ENCODE data around the gene DOCK8.
"Not testable (repeated sequence)": the region's sequence is repeated elsewhere in the genome, so short reads cannot be mapped to it uniquely, and the experiment has no call there.

DOCK8 gene

GRCh38 chr9:224582-225520 lies 10.2 kb downstream of the DOCK8 start:
- DNase-seq = no peak

- DNase-seq = no peak
Observed at GRCh38 chr9:227860-228259, 13.2 kb downstream of the DOCK8 start.

- no peak for DNase-seq
Observed at GRCh38 chr9:228929-229695, 14.4 kb downstream of the DOCK8 start.

GRCh38 chr9:231625-232024 lies 17.0 kb downstream of the DOCK8 start:
- DNase-seq = not testable (repeated sequence)

- not testable (repeated sequence) for DNase-seq
Observed at GRCh38 chr9:233708-234107, 19.0 kb downstream of the DOCK8 start.

- no peak for DNase-seq
Observed at GRCh38 chr9:237141-237857, 22.6 kb downstream of the DOCK8 start.

GRCh38 chr9:237858-238345 lies 23.2 kb downstream of the DOCK8 start:
- no peak for DNase-seq

GRCh38 chr9:242461-243080 lies 27.9 kb downstream of the DOCK8 start:
- no peak for DNase-seq

GRCh38 chr9:248278-248961 lies 33.8 kb downstream of the DOCK8 start:
- DNase-seq = no peak

GRCh38 chr9:249025-249424 lies 34.4 kb downstream of the DOCK8 start:
- no peak for DNase-seq

- no peak for DNase-seq
Observed at GRCh38 chr9:250039-250438, 35.4 kb downstream of the DOCK8 start.

- no peak for DNase-seq
Observed at GRCh38 chr9:250625-251024, 36.0 kb downstream of the DOCK8 start.

GRCh38 chr9:251398-251797 lies 36.7 kb downstream of the DOCK8 start:
- DNase-seq = no peak

GRCh38 chr9:253539-253938 lies 38.9 kb downstream of the DOCK8 start:
- DNase-seq = no peak

GRCh38 chr9:254516-254915 lies 39.9 kb downstream of the DOCK8 start:
- DNase-seq = no peak

GRCh38 chr9:257957-258356 lies 43.3 kb downstream of the DOCK8 start:
- DNase-seq = no peak

- DNase-seq = no peak
Observed at GRCh38 chr9:259405-260404, 45.0 kb downstream of the DOCK8 start.

GRCh38 chr9:264231-264630 lies 49.6 kb downstream of the DOCK8 start:
- DNase-seq = no peak

- no peak for DNase-seq
Observed at GRCh38 chr9:265209-265870, 50.7 kb downstream of the DOCK8 start.
